HG02678 (cell line): ENCODE data around the gene ARVCF.

ENCODE experiments used
- ATAC-seq: cut with Tn5 transposase; IDR thresholded peaks from one replicate; pipeline ENCODE4 v1.9.1; 2021; ENCODE audit warnings: mild to moderate bottlenecking, moderate library complexity; ENCODE audit not compliant: unreplicated experiment

ARVCF gene

DNA sequence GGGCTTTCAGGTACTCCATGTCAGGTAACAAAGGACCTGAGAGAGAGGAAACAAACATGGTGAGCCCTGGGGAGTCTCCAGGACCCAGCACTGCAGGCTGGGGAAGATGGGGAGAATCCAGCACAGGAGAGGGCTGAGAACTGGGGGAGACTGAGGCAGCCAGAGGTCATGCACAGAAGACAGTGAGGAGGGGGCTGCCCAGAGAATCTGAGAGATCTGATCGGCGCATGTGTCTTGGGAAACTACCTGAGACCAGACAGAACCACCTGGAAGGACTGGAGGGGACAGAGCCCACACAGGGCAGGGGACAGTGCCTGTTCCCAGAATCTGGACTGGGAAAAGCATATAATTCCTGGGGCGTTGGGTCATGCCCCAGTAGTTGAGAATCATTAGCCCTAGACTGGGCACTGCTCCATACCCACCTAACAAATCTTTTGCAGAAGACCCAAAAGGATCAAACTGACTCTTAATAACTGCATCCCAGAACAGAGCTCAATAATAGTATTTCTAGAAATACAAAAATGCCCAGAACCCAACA is 95.0 kb downstream of the ARVCF start:
- ATAC-seq, result no peak
